ENCODE results near the gene PI4K2A. TPM values are rescaled to one million over a fixed set of nuclear protein-coding genes. Genes with fewer than 3 reads are reported as not detected.

The PI4K2A gene
- total and polyA plus RNA-seq, 2 donors (not counting 3 experiments of a cell fraction or from before 2014, with no cell fraction given) = 20.4 to 24.6 TPM

DNA sequence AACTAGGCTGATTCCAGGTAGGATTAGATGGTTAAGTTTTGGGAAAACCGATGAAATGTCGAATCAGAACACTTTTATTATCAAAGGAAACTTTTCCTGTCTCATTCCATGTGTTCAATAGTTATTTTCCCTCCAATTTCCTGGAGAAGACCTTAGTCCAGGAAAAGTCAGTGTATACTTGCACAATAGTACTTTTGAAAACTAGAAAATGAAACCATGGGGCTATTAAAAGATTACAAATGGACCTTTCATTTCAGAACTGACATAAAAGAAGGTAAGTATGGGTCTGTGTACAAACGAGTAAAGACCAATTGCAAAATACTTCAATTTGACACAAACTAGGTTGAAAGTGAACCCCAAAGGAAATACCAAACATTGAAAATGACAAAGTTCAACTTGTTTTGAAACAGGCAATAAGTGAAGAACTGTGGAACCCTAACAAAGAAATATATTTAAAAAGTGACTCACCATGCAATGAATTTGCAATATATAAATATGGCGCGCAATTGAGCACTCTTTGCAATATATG lies 44.5 kb downstream of the PI4K2A start:
- FAIRE-seq (no peak), DNase-seq (ENCODE audit: low read depth, low spot score) (no peak)
- Histone ChIP-seq H3K4me1 (ENCODE audit: control insufficient read depth, extremely low read depth, insufficient read depth, low read length) (peaks cover 16% of the 10 kb centered on the region), H3K27ac (ENCODE audit: insufficient read depth, low read depth, low read length) (no peak overlapping the region), H3K9ac (replicated peaks; ENCODE audit: extremely low read depth, insufficient read depth, low read length) (no peak overlapping the region), H2AFZ (ENCODE audit: low read depth, low read length) (no peak overlapping the region), H3K9me1 (replicated peaks; ENCODE audit: control insufficient read depth, extremely low read depth, insufficient read depth, low read length) (no peaks in the 10 kb centered on the region), H3K4me3 (replicated peaks in 1 of 3; ENCODE audit: insufficient read depth in 1 of 3, low read depth in 1 of 3, low read length in 3 of 3) (no peak overlapping the region), H3K4me2 (ENCODE audit: insufficient read depth, low read length) (no peak overlapping the region), H3K79me2 (ENCODE audit: control insufficient read depth, insufficient read depth, low read length) (no peaks in the 10 kb centered on the region), H3K27me3 (ENCODE audit: control insufficient read depth in 2 of 2, insufficient read depth in 2 of 2, low read length in 2 of 2) (no peaks in the 10 kb centered on the region), H3K9me3 (replicated peaks; ENCODE audit: control insufficient read depth, insufficient read depth, low read length) (no peaks in the 10 kb centered on the region), H4K20me1 (replicated peaks; ENCODE audit: control insufficient read depth, extremely low read depth, insufficient read depth, low read length) (no peaks in the 10 kb centered on the region), H3K36me3 (ENCODE audit: control insufficient read depth in 2 of 2, extremely low read depth in 1 of 2, insufficient read depth in 2 of 2, low read length in 2 of 2) (no peaks in the 10 kb centered on the region)
- no TSS peak for BruUV-seq (replicated peaks)
- TF ChIP-seq MAX (IDR thresholded peaks at IDR 0.05; ENCODE audit: insufficient read depth, insufficient read length) (no peak), POLR2A (IDR thresholded peaks at IDR 0.05; ENCODE audit: low read depth, low read length) (no peak), MYC (IDR thresholded peaks at IDR 0.05; ENCODE audit: low read depth, low read length) (no peak), FOS (IDR thresholded peaks at IDR 0.05; ENCODE audit: borderline replicate concordance, insufficient read depth, low read length) (no peak), JUN (IDR thresholded peaks at IDR 0.05; ENCODE audit: borderline replicate concordance, insufficient read depth, insufficient read length, low read depth) (no peak), POLR2AphosphoS5 (IDR thresholded peaks at IDR 0.05; ENCODE audit: insufficient read depth, low read depth, low read length) (no peak), EZH2 (IDR thresholded peaks at IDR 0.05; ENCODE audit: borderline replicate concordance, low read depth, low read length, severe bottlenecking) (no peak), GATA2 (IDR thresholded peaks at IDR 0.05; ENCODE audit: insufficient read depth, insufficient read length, low read depth, low read length) (no peak)
- TF ChIP-seq, protein P1, sequence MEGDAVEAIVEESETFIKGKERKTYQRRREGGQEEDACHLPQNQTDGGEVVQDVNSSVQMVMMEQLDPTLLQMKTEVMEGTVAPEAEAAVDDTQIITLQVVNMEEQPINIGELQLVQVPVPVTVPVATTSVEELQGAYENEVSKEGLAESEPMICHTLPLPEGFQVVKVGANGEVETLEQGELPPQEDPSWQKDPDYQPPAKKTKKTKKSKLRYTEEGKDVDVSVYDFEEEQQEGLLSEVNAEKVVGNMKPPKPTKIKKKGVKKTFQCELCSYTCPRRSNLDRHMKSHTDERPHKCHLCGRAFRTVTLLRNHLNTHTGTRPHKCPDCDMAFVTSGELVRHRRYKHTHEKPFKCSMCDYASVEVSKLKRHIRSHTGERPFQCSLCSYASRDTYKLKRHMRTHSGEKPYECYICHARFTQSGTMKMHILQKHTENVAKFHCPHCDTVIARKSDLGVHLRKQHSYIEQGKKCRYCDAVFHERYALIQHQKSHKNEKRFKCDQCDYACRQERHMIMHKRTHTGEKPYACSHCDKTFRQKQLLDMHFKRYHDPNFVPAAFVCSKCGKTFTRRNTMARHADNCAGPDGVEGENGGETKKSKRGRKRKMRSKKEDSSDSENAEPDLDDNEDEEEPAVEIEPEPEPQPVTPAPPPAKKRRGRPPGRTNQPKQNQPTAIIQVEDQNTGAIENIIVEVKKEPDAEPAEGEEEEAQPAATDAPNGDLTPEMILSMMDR (IDR thresholded peaks at IDR 0.05; ENCODE audit: extremely low read depth in 1 of 2, insufficient read depth in 1 of 2, low read depth in 1 of 2, low read length in 2 of 2) = no peak
- intact Hi-C loops (cut with micrococcal nuclease) = loop anchor here (1.0 kb wide), 1 partner anchor 113 kb away; the partner anchor contains the start of gene ANKRD2
- dilution Hi-C loops (cut with MboI; ENCODE audit: extremely low pct_ligation_motif_present, low sequenced_read_pairs) = no loop called here
- ChIA-PET POLR2A (no interaction called here), CTCF (interaction anchor here (1.1 to 2.2 kb wide), 2 partner anchors 9 to 19 kb away, joined by 3 to 7 read pairs; no protein-coding TSS in a partner anchor)

Data from endothelial cell of umbilical vein (primary cell).